VCaP (cell line): ENCODE measurements around the gene YJU2.
"Not testable (repeated sequence)": the region's sequence is repeated elsewhere in the genome, so short reads cannot be mapped to it uniquely, and the experiment has no call there.

ENCODE experiments used
- H3K27ac ChIP-seq: fragments of 450-650 bp; 2 replicates; pipeline ENCODE4 v1.5.1; 2017
- TF ChIP-seq, protein P1 (sequence below): fragments of 450-650 bp; conservative IDR thresholded peaks from 2 replicates; pipeline ENCODE4 v1.5.1; 2017; ENCODE audit warnings: mild to moderate bottlenecking, moderate library complexity

YJU2 gene

GRCh38 chr19:4232614-4233281 lies 14.1 kb upstream of the YJU2 start:
- H3K27ac ChIP-seq: no peak overlapping the region
- TF ChIP-seq, protein P1, sequence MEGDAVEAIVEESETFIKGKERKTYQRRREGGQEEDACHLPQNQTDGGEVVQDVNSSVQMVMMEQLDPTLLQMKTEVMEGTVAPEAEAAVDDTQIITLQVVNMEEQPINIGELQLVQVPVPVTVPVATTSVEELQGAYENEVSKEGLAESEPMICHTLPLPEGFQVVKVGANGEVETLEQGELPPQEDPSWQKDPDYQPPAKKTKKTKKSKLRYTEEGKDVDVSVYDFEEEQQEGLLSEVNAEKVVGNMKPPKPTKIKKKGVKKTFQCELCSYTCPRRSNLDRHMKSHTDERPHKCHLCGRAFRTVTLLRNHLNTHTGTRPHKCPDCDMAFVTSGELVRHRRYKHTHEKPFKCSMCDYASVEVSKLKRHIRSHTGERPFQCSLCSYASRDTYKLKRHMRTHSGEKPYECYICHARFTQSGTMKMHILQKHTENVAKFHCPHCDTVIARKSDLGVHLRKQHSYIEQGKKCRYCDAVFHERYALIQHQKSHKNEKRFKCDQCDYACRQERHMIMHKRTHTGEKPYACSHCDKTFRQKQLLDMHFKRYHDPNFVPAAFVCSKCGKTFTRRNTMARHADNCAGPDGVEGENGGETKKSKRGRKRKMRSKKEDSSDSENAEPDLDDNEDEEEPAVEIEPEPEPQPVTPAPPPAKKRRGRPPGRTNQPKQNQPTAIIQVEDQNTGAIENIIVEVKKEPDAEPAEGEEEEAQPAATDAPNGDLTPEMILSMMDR: no peak

DNA sequence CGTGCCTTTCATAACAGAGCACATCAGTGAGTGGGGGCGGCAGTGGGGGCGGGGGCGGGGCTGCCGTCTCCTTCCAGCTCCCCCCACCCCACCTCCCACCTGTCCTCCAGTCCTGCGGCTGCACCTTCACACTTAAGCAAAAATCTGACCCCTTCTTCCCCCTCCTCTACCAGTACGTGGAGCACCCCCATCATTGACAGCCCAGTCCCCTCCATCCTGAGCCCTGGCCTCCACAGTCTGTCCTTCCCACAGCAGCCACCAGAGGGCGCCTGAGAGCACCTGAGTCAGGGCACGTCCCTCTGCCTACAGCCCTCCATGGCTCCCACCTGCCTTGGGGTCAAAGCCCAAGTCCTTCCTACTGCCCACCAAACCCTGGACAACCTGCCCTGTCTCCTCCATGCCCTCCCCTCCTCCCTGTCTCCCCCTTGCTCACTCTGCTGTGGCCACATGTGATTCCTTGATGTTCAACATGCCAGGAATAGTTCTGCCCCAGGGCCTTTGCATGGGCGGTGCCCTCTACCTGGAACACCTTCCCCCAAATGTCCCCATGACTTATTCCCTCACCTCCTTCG lies 13.5 kb upstream of the YJU2 start:
- TF ChIP-seq, protein P1: peak; percentile 66
- H3K27ac ChIP-seq: no peak overlapping the region

GRCh38 chr19:4234142-4234861 lies 12.6 kb upstream of the YJU2 start:
- no peak overlapping the region for H3K27ac ChIP-seq
- TF ChIP-seq, protein P1: no peak

- no peak overlapping the region for H3K27ac ChIP-seq
- TF ChIP-seq, protein P1: no peak
Observed at GRCh38 chr19:4234862-4235201, 12.0 kb upstream of the YJU2 start.

- H3K27ac ChIP-seq: not testable (repeated sequence)
Observed at GRCh38 chr19:4237510-4237909, 9.4 kb upstream of the YJU2 start.

- H3K27ac ChIP-seq: no peak overlapping the region
- TF ChIP-seq, protein P1: no peak
Observed at GRCh38 chr19:4238831-4239230, 8.0 kb upstream of the YJU2 start.

- no peak overlapping the region for H3K27ac ChIP-seq
- TF ChIP-seq, protein P1: no peak
Observed at GRCh38 chr19:4241824-4242430, 5.0 kb upstream of the YJU2 start.

DNA sequence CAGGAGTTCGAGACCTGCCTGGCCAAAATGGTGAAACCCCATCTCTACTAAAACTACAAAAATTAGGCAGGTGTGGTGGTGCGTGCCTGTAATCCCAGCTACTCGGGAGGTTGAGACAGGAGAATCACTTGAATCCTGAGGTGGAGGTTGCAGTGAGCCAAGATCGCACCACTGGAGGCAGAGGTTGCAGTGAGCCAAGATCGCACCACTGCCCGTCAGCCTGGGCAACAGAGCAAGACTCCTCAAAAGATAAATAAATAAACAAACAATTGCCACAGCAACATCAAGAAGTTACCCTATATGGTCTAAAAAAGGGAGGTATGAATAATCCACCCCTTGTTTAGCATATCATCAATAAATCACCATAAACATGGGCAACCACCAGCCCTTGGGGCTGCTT lies 942 bp upstream of the YJU2 start:
- peak overlapping the region; percentile 80; the same call in 1 of the 2 replicates for H3K27ac ChIP-seq
